Measurements from ENCODE around the gene ZSCAN12.
"Not testable (repeated sequence)": the region's sequence is repeated elsewhere in the genome, so short reads cannot be mapped to it uniquely, and the experiment has no call there.

Gene ZSCAN12

DNA sequence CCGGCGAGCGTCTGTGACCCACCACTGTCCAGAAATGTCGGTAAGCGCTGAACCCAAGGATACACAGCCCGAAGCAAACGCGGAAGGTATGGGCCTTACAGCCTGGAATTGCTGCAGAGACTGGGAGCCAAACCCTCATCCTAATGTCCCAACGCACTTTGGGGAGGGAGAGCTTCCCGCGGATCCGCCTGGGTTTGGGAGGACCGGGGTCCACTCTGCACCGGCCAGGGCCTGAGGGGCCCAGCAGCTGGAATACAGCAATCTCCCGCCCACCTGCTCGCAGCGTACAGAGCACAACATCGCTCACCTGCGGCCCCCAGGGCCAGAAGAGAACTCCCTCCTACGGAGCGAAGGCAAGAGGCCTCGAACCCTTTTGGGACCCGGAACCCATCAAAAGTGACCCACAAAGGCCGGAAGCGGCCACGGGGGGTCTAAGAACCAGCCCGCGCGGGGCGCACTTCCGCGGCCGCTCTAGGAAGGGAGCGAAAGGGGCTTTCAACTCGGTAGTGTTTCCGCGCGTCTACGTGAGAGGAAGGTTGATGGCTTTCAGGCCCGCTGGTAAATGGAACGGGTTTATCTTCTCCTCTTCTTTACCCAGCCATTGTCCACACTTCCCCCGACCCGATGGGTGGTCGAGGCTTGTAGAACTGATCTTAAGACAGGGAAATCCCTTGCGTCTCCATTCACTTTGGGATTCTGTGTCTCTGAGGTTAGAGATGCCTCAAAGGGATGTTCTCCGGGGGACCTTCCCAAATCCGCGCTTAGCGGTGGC lies at the start of gene ZSCAN12:
Gene ZSCAN12 (minus strand): TSS at position 398 of the 772 bp plus-strand sequence. CDS start 1,342 bp downstream, outside the sequence.
- DNase-seq, result peak; percentile 82

DNA sequence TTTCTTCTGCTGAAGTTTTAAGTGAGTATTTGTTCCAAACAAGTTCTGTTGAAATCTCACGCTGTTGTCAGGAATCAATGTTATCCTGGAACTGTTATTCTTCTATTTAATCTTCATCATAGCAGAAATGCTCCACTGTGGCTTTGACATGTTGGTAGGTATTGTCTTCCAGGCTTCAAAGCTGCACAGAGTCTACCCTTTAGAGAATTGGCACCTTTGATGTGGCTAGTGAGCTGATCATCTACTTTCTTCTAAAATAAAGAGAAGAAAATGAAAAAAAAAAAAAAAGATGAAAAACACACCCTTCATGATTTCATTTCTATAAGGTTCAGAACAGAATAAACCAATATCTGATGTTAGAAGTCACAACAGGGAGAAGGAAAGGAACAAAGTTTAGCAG lies 49.5 kb upstream of the ZSCAN12 start:
- no peak for DNase-seq

DNA sequence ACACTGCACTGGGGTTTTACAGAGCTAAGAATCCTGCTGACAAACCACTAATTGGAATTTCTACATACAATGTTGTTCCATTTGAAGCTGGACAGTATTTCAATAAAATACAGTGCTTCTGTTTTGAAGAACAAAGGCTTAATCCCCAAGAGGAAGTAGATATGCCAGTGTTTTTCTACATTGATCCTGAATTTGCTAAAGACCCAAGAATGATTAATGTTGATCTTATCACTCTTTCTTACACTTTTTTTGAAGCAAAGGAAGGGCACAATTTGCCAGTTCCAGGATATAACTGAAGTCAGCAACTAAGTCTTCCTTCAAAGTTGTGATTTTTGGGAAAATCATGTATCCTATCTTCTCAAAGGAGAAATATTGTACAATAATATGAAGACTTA lies 48.0 kb upstream of the ZSCAN12 start:
- not testable (repeated sequence) for DNase-seq

- DNase-seq, result no peak
These were observed 47.4 kb upstream of the ZSCAN12 start for GRCh38 chr6:28446818-28447511.

DNA sequence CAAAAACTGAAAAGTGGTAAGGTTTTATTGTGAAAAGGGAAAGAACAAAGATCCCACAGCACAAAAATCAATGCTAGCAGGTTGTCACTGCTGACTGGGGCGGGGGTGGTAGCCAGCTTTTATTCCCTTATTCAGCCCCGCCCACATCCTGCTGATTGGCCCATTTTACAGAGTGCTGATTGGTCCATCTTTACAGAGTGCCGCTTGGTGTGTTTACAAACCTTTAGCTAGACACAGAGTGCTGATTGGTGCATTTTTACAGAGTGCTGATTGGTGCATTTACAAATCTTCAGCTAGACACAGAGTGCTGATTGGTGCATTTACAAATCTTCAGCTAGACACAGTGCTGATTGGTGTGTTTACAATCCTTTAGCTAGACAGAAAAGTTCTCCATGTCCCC lies 45.2 kb upstream of the ZSCAN12 start:
- DNase-seq, result not testable (repeated sequence)

DNA sequence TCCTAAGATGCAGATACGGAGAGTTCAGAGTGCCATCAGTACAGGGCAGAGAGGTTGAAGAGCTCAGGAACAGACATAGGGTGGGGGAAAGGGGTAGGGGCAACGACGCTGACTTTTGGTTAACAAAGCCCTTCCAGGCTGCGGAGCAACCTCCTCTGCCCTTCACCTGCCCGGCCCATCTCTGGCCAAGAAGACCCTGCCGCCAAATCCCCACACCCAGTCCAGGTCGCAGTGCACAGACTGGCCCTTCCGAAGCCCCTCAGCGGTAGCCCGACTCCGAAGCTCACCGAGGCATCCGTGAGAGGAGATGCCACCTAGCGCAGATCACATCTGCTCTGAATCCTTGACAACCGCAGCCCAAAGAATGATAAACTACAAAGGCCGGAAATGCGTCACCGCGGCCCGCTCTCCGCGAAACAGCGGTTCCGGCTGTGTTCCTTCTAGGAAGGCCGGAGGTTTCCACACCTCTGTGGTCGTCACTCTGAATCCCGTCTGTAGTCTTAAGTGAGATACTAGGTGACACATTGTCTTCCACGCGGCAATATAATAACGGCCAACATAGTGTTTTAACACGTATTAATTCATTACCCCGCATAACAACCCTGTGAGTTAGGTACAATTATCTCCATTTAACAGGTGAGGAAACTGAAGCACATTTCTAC lies 43.7 kb upstream of the ZSCAN12 start, which contains the start of gene ZSCAN23:
Gene ZSCAN23 (minus strand): TSS at position 380 of the 662 bp plus-strand sequence. CDS start 7,225 bp downstream, outside the sequence.
- DNase-seq, result peak; percentile 85

DNA sequence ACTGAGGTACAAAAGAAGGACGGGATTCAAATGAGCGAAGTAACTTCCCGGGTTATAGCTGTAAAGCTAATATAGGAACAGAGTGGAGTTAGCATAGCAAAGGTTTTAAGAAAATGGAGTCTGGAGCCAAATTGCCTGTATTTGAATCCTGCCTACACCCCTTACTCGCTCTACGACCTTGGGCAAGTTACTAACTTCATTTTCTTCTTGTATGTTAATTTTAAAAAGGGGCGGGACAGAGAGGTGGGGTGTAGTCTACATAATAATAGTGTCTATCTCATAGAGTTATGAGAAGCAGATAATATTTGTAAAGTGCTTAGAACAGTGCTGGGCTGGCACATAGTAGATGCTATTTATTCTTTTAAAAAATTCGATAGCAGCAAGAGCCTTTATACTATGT lies 43.0 kb upstream of the ZSCAN12 start:
- DNase-seq, result no peak

DNA sequence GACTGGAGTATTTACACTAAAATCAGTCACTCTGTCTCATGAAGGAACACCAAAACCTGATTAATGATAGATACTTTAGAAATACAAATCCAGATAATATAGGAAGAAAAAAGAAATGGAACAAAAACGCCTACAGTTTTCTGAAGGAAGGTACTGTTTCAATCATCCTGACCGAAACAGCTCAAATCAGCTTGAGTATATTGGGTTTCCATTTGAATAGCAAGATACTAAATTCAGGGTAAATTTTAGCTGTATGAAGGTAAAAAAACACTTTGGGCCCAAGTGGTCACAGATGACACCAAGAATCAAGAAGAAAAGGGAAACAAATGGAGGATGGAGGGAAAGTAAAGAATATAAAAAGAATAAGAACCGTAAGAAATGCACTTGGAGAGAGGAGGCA lies 36.9 kb upstream of the ZSCAN12 start:
- DNase-seq, result no peak

DNA sequence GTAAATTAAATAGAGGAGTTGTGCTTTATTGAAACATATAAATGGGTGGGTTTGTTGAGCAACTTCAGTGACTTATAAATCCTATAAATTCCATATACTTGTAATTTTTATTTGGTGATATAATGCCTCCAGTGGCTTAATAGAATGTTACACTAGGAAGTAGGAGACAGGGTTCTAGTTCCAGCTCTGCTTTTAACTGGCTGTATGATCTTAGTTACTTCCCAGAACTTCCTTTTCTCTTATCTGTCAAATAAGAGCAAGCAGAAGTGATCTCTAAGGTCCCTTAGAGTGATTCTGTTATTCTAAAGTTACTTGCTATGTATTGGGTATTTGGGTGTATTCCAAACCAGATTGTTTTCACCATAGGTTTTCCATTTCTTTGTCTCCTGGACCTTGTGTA lies 33.6 kb upstream of the ZSCAN12 start:
- no peak for DNase-seq

GRCh38 chr6:28429781-28430180 lies 30.2 kb upstream of the ZSCAN12 start:
- no peak for DNase-seq

DNA sequence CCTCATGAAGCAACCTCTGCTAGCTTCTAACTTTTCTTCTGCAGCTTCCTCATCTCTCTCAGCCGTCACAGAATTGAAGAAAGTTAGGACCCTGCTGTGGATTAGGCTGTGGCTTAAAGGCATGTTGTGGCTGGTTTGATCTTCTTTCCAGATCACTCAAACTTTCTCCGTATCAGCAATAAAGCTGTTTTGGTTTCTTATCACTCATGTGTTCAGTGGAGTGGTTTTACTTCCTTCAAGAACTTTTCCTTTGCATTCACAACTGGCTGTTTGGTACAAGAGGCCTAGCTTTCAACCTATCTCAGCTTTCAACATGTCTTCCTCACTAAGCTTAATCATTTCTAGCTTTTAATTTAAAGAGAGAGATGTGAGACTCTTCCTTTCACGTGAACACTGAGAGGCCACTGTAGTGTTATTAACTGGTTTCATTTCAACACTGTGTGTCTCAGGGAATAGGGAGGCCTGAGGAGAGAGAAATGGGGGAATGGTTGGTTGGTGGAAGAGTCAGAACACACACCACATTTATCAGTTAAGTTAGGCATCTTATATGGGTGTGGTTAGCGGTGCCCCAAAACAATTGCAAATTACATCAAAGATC lies 26.5 kb upstream of the ZSCAN12 start:
- no peak for DNase-seq

GRCh38 chr6:28424163-28424562 lies 24.6 kb upstream of the ZSCAN12 start:
- DNase-seq, result no peak

DNA sequence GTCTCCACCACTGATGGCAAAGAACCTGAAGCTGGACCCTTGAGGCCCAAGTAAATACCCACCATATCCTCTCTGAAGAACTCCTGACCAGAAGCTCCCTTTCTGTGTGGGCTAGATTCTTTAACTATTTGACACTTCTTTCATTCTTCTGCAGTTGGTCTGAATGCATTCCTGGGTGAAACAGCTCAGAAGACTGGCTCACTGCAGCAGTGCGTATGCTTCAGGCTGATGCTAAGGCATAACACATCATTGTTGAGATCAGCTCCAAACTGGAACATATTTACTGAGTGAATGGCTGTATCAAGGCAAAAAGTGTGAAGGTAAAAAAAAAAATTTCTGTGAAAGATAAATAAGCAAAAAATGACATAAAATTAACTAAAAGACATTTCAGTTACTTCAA lies 24.0 kb upstream of the ZSCAN12 start:
- DNase-seq, result no peak

- no peak for DNase-seq
These were observed 14.1 kb upstream of the ZSCAN12 start for GRCh38 chr6:28413681-28414080.

- no peak for DNase-seq
These were observed 11.2 kb upstream of the ZSCAN12 start for GRCh38 chr6:28410767-28411166.

DNA sequence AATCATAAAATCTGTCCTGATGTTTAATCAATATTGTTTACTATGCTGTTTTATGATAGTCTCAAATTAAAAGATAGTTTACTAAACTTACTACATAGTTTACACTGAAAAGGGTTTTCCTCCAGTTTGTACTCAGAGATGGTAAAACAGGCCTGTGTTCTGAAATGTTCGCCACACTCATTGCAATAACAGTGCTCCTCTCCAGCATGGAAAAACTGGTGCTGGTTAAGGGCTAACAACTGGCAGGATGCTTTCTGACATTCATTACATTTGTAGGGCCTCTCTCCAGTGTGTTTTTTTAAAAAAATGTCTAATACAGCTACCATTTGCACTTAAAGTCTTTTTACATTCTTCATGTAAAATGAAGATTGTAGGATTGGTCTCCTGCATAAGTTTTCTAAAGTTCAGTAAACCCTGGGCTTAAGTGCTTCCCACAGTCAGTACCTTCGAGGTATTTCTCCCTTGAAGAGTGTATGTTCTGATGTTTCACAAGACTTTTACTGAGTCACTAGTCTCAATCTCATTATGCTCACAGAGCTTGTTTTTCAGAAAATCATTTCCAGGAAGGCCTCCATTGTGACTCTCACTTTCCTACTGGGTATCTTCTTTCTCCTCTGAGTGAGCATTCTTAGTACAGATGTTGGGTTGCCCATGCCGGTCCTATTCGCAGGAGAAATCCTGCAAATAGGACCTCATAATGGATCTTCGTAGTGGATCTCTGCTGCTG lies 8.7 kb upstream of the ZSCAN12 start:
- DNase-seq, result no peak

DNA sequence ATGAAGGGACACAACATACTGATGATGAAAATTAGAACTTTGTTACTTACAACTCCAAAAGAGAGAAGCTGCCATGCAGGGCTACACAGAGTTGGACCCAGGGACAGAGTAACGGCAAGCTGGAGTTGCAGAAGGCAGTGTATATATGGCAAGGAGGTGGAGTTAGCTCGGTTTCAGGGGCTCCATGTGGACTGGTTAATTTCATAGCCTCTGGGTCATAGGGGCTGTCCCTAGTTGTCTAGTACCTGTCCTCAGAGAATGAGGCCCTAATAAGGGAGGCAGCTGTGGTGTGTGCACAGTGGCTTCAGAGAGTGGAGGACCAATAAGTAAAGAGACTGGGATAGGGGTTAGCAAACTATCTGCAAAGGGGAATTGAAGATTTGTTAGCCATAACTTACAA lies 7.9 kb upstream of the ZSCAN12 start:
- DNase-seq, result no peak

DNA sequence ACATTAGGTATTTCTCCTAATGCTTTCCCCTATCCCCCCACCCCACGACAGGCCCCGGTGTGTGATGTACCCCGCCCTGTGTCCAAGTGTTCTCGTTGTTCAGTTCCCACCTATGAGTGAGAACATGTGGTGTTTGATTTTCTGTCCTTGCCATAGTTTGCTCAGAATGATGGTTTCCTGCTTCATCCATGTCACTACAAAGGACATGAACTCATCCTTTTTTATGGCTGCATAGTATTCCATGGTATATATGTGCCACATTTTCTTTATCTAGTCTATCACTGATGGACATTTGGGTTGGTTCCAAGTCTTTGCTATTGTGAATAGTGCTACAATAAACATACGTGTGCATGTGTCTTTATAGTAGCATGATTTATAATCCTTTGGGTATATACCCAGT lies 4.4 kb upstream of the ZSCAN12 start:
- DNase-seq, result not testable (repeated sequence)

DNA sequence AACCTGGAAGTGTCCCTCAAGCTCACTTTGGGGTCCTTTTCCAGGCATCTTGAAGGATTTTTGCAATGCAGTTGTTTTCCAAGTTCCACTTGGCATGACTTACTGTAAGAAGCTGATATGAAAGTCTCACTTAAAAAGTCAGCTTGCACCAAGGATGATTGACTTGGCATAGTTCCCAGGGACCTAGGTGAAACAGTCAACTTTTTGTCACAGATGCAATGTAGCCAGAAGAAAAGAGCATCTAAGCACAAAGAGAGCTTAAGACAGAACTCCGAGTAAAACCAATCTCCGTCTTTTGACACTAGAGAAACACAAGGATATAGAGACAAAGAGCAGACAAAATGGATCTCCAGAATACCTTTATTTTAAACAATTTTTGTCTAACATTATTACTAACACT lies 2.6 kb upstream of the ZSCAN12 start:
- DNase-seq, result no peak

DNA sequence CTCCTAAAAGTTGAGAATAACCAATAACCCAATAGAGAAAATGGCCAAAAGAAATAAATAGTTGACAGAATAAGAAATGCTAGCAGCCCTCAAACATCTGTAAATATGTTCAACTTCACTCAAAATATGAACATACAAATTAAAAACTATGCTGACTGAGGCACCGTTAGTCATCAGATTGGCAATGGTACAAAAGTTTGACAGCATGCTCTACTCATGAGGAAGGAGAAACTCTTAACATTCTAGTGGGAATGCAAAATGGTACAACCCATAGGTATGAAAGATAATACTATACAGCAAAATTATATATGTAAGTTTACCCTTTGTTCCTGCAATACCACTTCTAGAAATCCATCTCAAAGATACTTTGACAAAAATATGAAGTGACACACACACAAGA lies 1.6 kb upstream of the ZSCAN12 start:
- DNase-seq, result no peak

GRCh38 chr6:28400122-28400451 lies 540 bp upstream of the ZSCAN12 start:
- DNase-seq, result no peak

GRCh38 chr6:28395918-28396317 lies 3.6 kb downstream of the ZSCAN12 start:
- no peak for DNase-seq

Measured in CD4-positive, alpha-beta T cell treated with Interferon gamma for 1 hour (primary cell).